Keratinocyte (primary cell): ENCODE results near the gene LANCL3. TPM values are rescaled to one million over a fixed set of nuclear protein-coding genes. Genes with fewer than 3 reads are reported as not detected.

Source experiments
- DNase-seq: peaks from one replicate; pipeline ENCODE4 v3.0.0-alpha.2; 2011; ENCODE audit warnings: low read depth, missing footprints, low spot score
- FAIRE-seq: peaks from 2 replicates; lab custom pipeline; 2011; peaks lifted over from hg19 to GRCh38; lab: Jason Lieb, UNC
- H2AFZ ChIP-seq: 2 replicates; pipeline ENCODE4 v1.6.0; 2012; ENCODE audit warnings: low read length, control low read depth, inconsistent platforms; ENCODE audit not compliant: control insufficient read depth
- H3K27ac ChIP-seq: 2 replicates; pipeline ENCODE4 v1.5.1; 2011; ENCODE audit warnings: low read length; ENCODE audit not compliant: control insufficient read depth, insufficient read depth
- H3K27me3 ChIP-seq: 3 replicates; pipeline ENCODE4 v1.6.0; 2011; ENCODE audit warnings: low read length; ENCODE audit not compliant: control insufficient read depth, insufficient read depth; ENCODE audit errors: extremely low read depth
- H3K36me3 ChIP-seq, 2 experiments: 2 replicates in 1 of 2; 3 replicates in 1 of 2; pipeline ENCODE4 v1.5.1; 2011; ENCODE audit warnings: low read length in 2 of 2, mild to moderate bottlenecking in 1 of 2; ENCODE audit not compliant: control insufficient read depth in 2 of 2, insufficient read depth in 2 of 2; ENCODE audit errors: extremely low read depth in 1 of 2
- H3K4me1 ChIP-seq: 3 replicates; pipeline ENCODE4 v1.5.1; 2011; ENCODE audit warnings: low read length; ENCODE audit not compliant: control insufficient read depth, insufficient read depth; ENCODE audit errors: extremely low read depth
- H3K4me2 ChIP-seq: 3 replicates; pipeline ENCODE4 v1.6.0; 2011; ENCODE audit warnings: low read depth, low read length; ENCODE audit not compliant: control insufficient read depth, insufficient read depth; ENCODE audit errors: extremely low read depth
- H3K4me3 ChIP-seq, 3 experiments: fragments of 200-600 bp in 1 of 3; sonication (generic) in 1 of 3; 2 replicates in 2 of 3; 3 replicates in 1 of 3; pipeline ENCODE4 v1.5.1; 2011 to 2016; ENCODE audit warnings: low read length in 3 of 3, mild to moderate bottlenecking in 3 of 3, control low read depth in 2 of 3, inconsistent platforms in 1 of 3, low read depth in 1 of 3, mixed read lengths in 1 of 3, mixed run types in 1 of 3, moderate library complexity in 1 of 3; ENCODE audit not compliant: control insufficient read depth in 2 of 3, insufficient read depth in 2 of 3; ENCODE audit errors: extremely low read depth in 1 of 3
- H3K79me2 ChIP-seq: 2 replicates; pipeline ENCODE4 v1.6.0; 2012; ENCODE audit warnings: low read length; ENCODE audit not compliant: control insufficient read depth, insufficient read depth
- H3K9ac ChIP-seq: 3 replicates; pipeline ENCODE4 v1.6.0; 2011; ENCODE audit warnings: low read length; ENCODE audit not compliant: control insufficient read depth, insufficient read depth; ENCODE audit errors: extremely low read depth
- H3K9me1 ChIP-seq: 3 replicates; pipeline ENCODE4 v1.6.0; 2011; ENCODE audit warnings: low read length; ENCODE audit not compliant: control insufficient read depth, insufficient read depth; ENCODE audit errors: extremely low read depth
- H3K9me3 ChIP-seq: 2 replicates; pipeline ENCODE4 v1.5.1; 2012; ENCODE audit warnings: low read depth, low read length; ENCODE audit not compliant: control insufficient read depth
- H4K20me1 ChIP-seq: 3 replicates; pipeline ENCODE4 v1.6.0; 2011; ENCODE audit warnings: low read length; ENCODE audit not compliant: control insufficient read depth, insufficient read depth; ENCODE audit errors: extremely low read depth
- EZH2 ChIP-seq: IDR thresholded peaks from one replicate; pipeline ENCODE4 v1.6.1; 2012; ENCODE audit warnings: inconsistent platforms, mild to moderate bottlenecking, low read length, moderate library complexity
- dilution Hi-C: fragments of 300-500 bp; cut with MboI; formaldehyde crosslinking; loops from one replicate; pipeline ENCODE4 v1.7.0; 2020; ENCODE audit warnings: low sequenced_read_pairs; ENCODE audit not compliant: extremely low pct_ligation_motif_present
- polyA plus RNA-seq, 5 experiments: library from polyadenylated mRNA; depleted of rRNA in 3 of 5; stranded (reverse) in 3 of 5; stranded (forward) in 1 of 5; unstranded in 1 of 5; fragments of >200 nt; gene quantifications; 1 replicate in 1 of 5; 2 replicates in 3 of 5; 3 replicates in 1 of 5; pipeline versions ENCODE4 v1.2.1 to v1.2.3, GENCODE V29; 2011 to 2012; ENCODE audit warnings: missing spikeins in 2 of 5, low read depth in 1 of 5, low replicate concordance in 1 of 5
- TF ChIP-seq, protein P1 (sequence below), 3 experiments: IDR thresholded peaks in 1 of 3; conservative IDR thresholded peaks in 1 of 3; optimal IDR thresholded peaks in 1 of 3; 2 replicates in 2 of 3; 3 replicates in 1 of 3; pipeline versions ENCODE3 to v1.5.1; 2011; ENCODE audit warnings: low read length in 3 of 3, mild to moderate bottlenecking in 3 of 3, moderate library complexity in 2 of 3, control low read depth in 1 of 3, inconsistent platforms in 1 of 3; ENCODE audit not compliant: insufficient read depth in 2 of 3; ENCODE audit errors: extremely low read depth in 1 of 3

Gene LANCL3
- polyA plus RNA-seq, 1 donor (not counting 4 experiments of a cell fraction or from before 2014, with no cell fraction given): 0.97 TPM

GRCh38 chrX:37607243-37607642 is 35.8 kb downstream of the LANCL3 start:
- no peaks in the 10 kb centered on the region for H3K9me3 ChIP-seq
- H3K36me3 ChIP-seq: no peaks in the 10 kb centered on the region
- H3K9me1 ChIP-seq: no peaks in the 10 kb centered on the region
- no peaks in the 10 kb centered on the region for H3K4me1 ChIP-seq
- no peaks in the 10 kb centered on the region for H3K79me2 ChIP-seq
- no peak overlapping the region for H3K27ac ChIP-seq
- FAIRE-seq (no peak), DNase-seq (no peak)
- no peaks in the 10 kb centered on the region for H3K27me3 ChIP-seq
- TF ChIP-seq, protein P1, sequence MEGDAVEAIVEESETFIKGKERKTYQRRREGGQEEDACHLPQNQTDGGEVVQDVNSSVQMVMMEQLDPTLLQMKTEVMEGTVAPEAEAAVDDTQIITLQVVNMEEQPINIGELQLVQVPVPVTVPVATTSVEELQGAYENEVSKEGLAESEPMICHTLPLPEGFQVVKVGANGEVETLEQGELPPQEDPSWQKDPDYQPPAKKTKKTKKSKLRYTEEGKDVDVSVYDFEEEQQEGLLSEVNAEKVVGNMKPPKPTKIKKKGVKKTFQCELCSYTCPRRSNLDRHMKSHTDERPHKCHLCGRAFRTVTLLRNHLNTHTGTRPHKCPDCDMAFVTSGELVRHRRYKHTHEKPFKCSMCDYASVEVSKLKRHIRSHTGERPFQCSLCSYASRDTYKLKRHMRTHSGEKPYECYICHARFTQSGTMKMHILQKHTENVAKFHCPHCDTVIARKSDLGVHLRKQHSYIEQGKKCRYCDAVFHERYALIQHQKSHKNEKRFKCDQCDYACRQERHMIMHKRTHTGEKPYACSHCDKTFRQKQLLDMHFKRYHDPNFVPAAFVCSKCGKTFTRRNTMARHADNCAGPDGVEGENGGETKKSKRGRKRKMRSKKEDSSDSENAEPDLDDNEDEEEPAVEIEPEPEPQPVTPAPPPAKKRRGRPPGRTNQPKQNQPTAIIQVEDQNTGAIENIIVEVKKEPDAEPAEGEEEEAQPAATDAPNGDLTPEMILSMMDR (optimal IDR thresholded peaks at IDR 0.05 in 1 of 3, IDR thresholded peaks at IDR 0.05 in 1 of 3, conservative IDR thresholded peaks at IDR 0.05 in 1 of 3; ENCODE audit: extremely low read depth in 1 of 3, insufficient read depth in 2 of 3, low read length in 3 of 3): no peak
- no peak for TF ChIP-seq EZH2
- H3K9ac ChIP-seq: no peak overlapping the region
- no peaks in the 10 kb centered on the region for H4K20me1 ChIP-seq
- H3K4me3 ChIP-seq: no peak overlapping the region
- dilution Hi-C loops: no loop called here
- H2AFZ ChIP-seq: no peak overlapping the region
- no peak overlapping the region for H3K4me2 ChIP-seq

DNA sequence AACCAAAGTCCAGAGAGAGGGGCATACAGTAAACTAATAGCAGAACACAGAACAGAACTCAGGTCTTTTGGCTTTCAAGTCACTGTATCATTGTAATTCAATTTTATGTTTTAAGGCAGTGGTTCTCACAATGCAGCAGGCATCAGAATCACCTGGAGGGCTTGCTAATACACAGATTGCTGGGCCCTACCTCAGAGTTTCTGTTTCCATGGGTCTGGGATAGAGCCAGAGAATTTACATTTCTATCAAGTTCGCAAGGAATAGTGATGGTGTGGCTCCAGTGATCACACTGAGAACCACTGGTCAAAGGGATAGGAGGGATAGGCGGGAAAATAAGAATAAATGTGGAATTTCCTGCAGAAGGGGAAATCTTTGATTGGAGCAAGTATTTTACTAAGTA is 36.7 kb downstream of the LANCL3 start:
- Histone ChIP-seq H3K27ac (no peak overlapping the region), H3K4me2 (no peak overlapping the region), H3K9ac (no peak overlapping the region), H4K20me1 (no peaks in the 10 kb centered on the region), H3K79me2 (no peaks in the 10 kb centered on the region), H3K4me3 (no peak overlapping the region), H3K27me3 (no peaks in the 10 kb centered on the region), H3K36me3 (no peaks in the 10 kb centered on the region), H2AFZ (no peak overlapping the region), H3K9me1 (no peaks in the 10 kb centered on the region), H3K9me3 (no peaks in the 10 kb centered on the region), H3K4me1 (no peaks in the 10 kb centered on the region)
- FAIRE-seq (no peak), DNase-seq (no peak)
- dilution Hi-C loops: no loop called here
- TF ChIP-seq, protein P1 (optimal IDR thresholded peaks at IDR 0.05 in 1 of 3, IDR thresholded peaks at IDR 0.05 in 1 of 3, conservative IDR thresholded peaks at IDR 0.05 in 1 of 3; ENCODE audit: extremely low read depth in 1 of 3, insufficient read depth in 2 of 3, low read length in 3 of 3): no peak
- TF ChIP-seq EZH2: no peak
